Subcutaneous abdominal adipose tissue (tissue), 5 donors: Measurements from ENCODE around the gene RADIL.
A peak's percentile ranks its signal among the peaks of the same experiment; 100 is the strongest.

Source experiments
- H3K27ac ChIP-seq: one replicate; pipeline ENCODE4 v1.7.0; 2013; ENCODE audit warnings: low read depth, mild to moderate bottlenecking, inconsistent platforms, low read length, moderate library complexity
- H3K27me3 ChIP-seq, 5 donors: one replicate each; pipeline ENCODE4 v1.7.0; 2013; ENCODE audit warnings: low read length in 5 of 5, inconsistent platforms in 1 of 5; ENCODE audit not compliant: control insufficient read depth in 5 of 5, insufficient read depth in 4 of 5
- H3K36me3 ChIP-seq, 5 donors: one replicate each; pipeline ENCODE4 v1.7.0; 2013; ENCODE audit warnings: low read length in 5 of 5; ENCODE audit not compliant: control insufficient read depth in 5 of 5, insufficient read depth in 5 of 5
- H3K4me1 ChIP-seq, 5 donors: one replicate each; pipeline ENCODE4 v1.7.0; 2013; ENCODE audit warnings: low read length in 5 of 5, mild to moderate bottlenecking in 3 of 5, moderate library complexity in 1 of 5; ENCODE audit not compliant: control insufficient read depth in 5 of 5, insufficient read depth in 5 of 5
- H3K4me3 ChIP-seq, 5 donors: one replicate each; pipeline ENCODE4 v1.7.0; 2013; ENCODE audit warnings: low read length in 5 of 5, low read depth in 1 of 5
- H3K9ac ChIP-seq, 5 donors: one replicate each; pipeline ENCODE4 v1.7.0; 2013; ENCODE audit warnings: low read length in 5 of 5, mild to moderate bottlenecking in 4 of 5, moderate library complexity in 3 of 5
- H3K9me3 ChIP-seq, 5 donors: one replicate each; pipeline ENCODE4 v1.7.0; 2013; ENCODE audit warnings: low read length in 5 of 5; ENCODE audit not compliant: control insufficient read depth in 5 of 5
- donor health status: healthy.
- donor health status: healthy.
- donor health status: healthy.
- donor health status: healthy.
- donor health status: healthy.

The RADIL gene

GRCh38 chr7:4883372-4884144 is at the start of gene RADIL:
TSS of gene RADIL (minus strand) at chr7:4883716. CDS start at chr7:4878139, 5,577 bp downstream.
- Histone ChIP-seq H3K9me3 (no peaks in the 10 kb centered on the region), H3K9ac (peak within 1 kb of the TSS in 4 of 5 donors; percentile 30 to 72 (median 40)), H3K36me3 (no peaks in the 10 kb centered on the region), H3K4me1 (peaks cover 3 to 37% (median 24%) of the 10 kb centered on the region in 5 donors), H3K4me3 (peak within 1 kb of the TSS; percentile 58 to 77 (median 66)), H3K27ac (peak within 1 kb of the TSS; percentile 50), H3K27me3 (peaks cover 0 to 11% (median 0%) of the 10 kb centered on the region in 5 donors)

GRCh38 chr7:4931943-4932342 is 48.4 kb upstream of the RADIL start:
- Histone ChIP-seq H3K4me1 (no peaks in the 10 kb centered on the region), H3K4me3 (no peak overlapping the region), H3K9ac (no peak overlapping the region), H3K27me3 (peaks cover 3 to 18% (median 7%) of the 10 kb centered on the region in 5 donors), H3K36me3 (no peaks in the 10 kb centered on the region), H3K27ac (no peak overlapping the region), H3K9me3 (no peaks in the 10 kb centered on the region)

- Histone ChIP-seq H3K27ac (no peak overlapping the region), H3K4me3 (no peak overlapping the region), H3K9ac (no peak overlapping the region), H3K27me3 (peaks cover 3 to 15% (median 7%) of the 10 kb centered on the region in 5 donors), H3K4me1 (no peaks in the 10 kb centered on the region), H3K36me3 (no peaks in the 10 kb centered on the region), H3K9me3 (no peaks in the 10 kb centered on the region)
These were observed 45.5 kb upstream of the RADIL start for GRCh38 chr7:4929005-4929404.

- Histone ChIP-seq H3K36me3 (no peaks in the 10 kb centered on the region), H3K27me3 (peaks cover 3 to 15% (median 7%) of the 10 kb centered on the region in 5 donors), H3K9ac (no peak overlapping the region), H3K27ac (no peak overlapping the region), H3K4me3 (no peak overlapping the region), H3K4me1 (no peaks in the 10 kb centered on the region), H3K9me3 (no peaks in the 10 kb centered on the region)
These were observed 44.9 kb upstream of the RADIL start for GRCh38 chr7:4928445-4928844.

- H3K36me3 ChIP-seq: no peaks in the 10 kb centered on the region
- H3K4me1 ChIP-seq: no peaks in the 10 kb centered on the region
- peaks cover 0 to 8% (median 7%) of the 10 kb centered on the region in 5 donors for H3K9me3 ChIP-seq
- H3K27me3 ChIP-seq: peaks cover 0 to 3% (median 0%) of the 10 kb centered on the region in 5 donors
- H3K27ac ChIP-seq: no peak overlapping the region
- no peak overlapping the region for H3K4me3 ChIP-seq
- no peak overlapping the region for H3K9ac ChIP-seq
These were observed 36.7 kb upstream of the RADIL start for GRCh38 chr7:4919969-4920766.

GRCh38 chr7:4916113-4916512 is 32.6 kb upstream of the RADIL start:
- Histone ChIP-seq H3K9ac (no peak overlapping the region), H3K4me1 (no peaks in the 10 kb centered on the region), H3K27me3 (peaks cover 0 to 3% (median 0%) of the 10 kb centered on the region in 5 donors), H3K36me3 (no peaks in the 10 kb centered on the region), H3K4me3 (no peak overlapping the region), H3K9me3 (peaks cover 0 to 8% (median 7%) of the 10 kb centered on the region in 5 donors), H3K27ac (no peak overlapping the region)

GRCh38 chr7:4911111-4911828 is 27.8 kb upstream of the RADIL start:
- Histone ChIP-seq H3K4me3 (no peak overlapping the region), H3K27me3 (no peaks in the 10 kb centered on the region), H3K9ac (no peak overlapping the region), H3K27ac (no peak overlapping the region), H3K9me3 (peaks cover 0 to 6% (median 3%) of the 10 kb centered on the region in 5 donors), H3K4me1 (no peaks in the 10 kb centered on the region), H3K36me3 (no peaks in the 10 kb centered on the region)

- no peak overlapping the region for H3K9ac ChIP-seq
- no peak overlapping the region for H3K27ac ChIP-seq
- H3K27me3 ChIP-seq: peaks cover 2 to 15% (median 13%) of the 10 kb centered on the region in 5 donors
- no peak overlapping the region for H3K4me3 ChIP-seq
- no peaks in the 10 kb centered on the region for H3K36me3 ChIP-seq
- H3K9me3 ChIP-seq: peaks cover 0 to 6% (median 3%) of the 10 kb centered on the region in 5 donors
- no peaks in the 10 kb centered on the region for H3K4me1 ChIP-seq
These were observed 23.2 kb upstream of the RADIL start for GRCh38 chr7:4906682-4907081.

GRCh38 chr7:4905171-4905570 is 21.7 kb upstream of the RADIL start:
- no peaks in the 10 kb centered on the region for H3K36me3 ChIP-seq
- no peak overlapping the region for H3K27ac ChIP-seq
- H3K9me3 ChIP-seq: peaks cover 0 to 6% (median 3%) of the 10 kb centered on the region in 5 donors
- H3K27me3 ChIP-seq: peaks cover 2 to 15% (median 13%) of the 10 kb centered on the region in 5 donors
- no peak overlapping the region for H3K4me3 ChIP-seq
- H3K9ac ChIP-seq: no peak overlapping the region
- H3K4me1 ChIP-seq: no peaks in the 10 kb centered on the region
